22Rv1 (cell line): ENCODE data around the gene JAG2.

Source experiments
- ZFX ChIP-seq: fragments of 450-650 bp; IDR thresholded peaks from 2 replicates; pipeline ENCODE4 v1.6.1; 2017; ENCODE audit warnings: antibody characterized with exemption, borderline replicate concordance
- TF ChIP-seq, protein P1 (sequence below): fragments of 450-650 bp; IDR thresholded peaks from 2 replicates; pipeline ENCODE4 v1.5.1; 2017; ENCODE audit warnings: mild to moderate bottlenecking

DNA sequence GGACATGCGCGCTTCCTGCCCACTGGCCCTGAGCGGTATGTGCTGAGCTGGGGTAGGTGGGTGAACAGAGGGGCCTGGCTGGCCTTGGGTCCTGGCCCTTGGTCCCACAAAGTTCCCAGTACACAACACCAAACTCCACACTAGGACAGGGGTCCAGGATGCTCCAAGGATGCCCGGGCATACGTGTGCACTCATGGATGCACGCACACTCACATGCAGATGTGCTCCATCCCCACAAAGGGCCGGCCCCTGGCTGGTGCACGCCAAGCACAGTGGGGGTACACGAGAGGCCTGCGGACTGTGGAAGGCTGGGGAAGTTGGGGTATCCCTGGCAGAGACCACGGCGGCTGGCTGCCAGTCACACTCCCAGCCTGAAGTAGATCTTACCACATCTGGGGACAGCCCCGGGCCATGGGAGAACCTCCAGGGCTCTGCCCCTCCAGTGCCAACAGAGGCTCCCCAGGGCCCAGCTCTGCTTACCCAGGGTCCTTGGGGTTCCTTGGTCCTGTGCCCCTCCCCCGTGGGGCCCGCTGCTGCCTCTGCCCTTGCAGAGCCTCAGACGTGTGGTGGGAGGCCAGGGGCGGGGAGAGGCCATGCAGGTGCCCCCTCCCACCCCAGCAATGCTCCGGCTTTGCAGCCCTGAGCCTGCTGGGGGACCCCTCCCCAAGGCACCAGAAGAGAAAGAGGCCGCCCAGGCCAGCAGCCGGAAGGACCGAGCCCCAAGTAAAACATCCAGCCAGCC, 36.5 kb upstream of the JAG2 start:
- TF ChIP-seq, protein P1, sequence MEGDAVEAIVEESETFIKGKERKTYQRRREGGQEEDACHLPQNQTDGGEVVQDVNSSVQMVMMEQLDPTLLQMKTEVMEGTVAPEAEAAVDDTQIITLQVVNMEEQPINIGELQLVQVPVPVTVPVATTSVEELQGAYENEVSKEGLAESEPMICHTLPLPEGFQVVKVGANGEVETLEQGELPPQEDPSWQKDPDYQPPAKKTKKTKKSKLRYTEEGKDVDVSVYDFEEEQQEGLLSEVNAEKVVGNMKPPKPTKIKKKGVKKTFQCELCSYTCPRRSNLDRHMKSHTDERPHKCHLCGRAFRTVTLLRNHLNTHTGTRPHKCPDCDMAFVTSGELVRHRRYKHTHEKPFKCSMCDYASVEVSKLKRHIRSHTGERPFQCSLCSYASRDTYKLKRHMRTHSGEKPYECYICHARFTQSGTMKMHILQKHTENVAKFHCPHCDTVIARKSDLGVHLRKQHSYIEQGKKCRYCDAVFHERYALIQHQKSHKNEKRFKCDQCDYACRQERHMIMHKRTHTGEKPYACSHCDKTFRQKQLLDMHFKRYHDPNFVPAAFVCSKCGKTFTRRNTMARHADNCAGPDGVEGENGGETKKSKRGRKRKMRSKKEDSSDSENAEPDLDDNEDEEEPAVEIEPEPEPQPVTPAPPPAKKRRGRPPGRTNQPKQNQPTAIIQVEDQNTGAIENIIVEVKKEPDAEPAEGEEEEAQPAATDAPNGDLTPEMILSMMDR, result no peak
- no peak for TF ChIP-seq ZFX
